ENCODE measurements around the gene MAPK8. TPM values are rescaled to one million over a fixed set of nuclear protein-coding genes. Genes with fewer than 3 reads are reported as not detected.

The MAPK8 gene
- polyA plus RNA-seq, 1 experiment: 75.6 TPM

GRCh38 chr10:48482207-48482606 is 175.7 kb downstream of the MAPK8 start:
- H3K27ac ChIP-seq (ENCODE audit: low read depth, low read length): no peak overlapping the region
- H3K4me3 ChIP-seq (ENCODE audit: low read depth, low read length): no peak overlapping the region
- POLR2A ChIA-PET: no interaction called here
- DNase-seq (ENCODE audit: low read depth, low spot score): no peak
- no peaks in the 10 kb centered on the region for H3K27me3 ChIP-seq (ENCODE audit: control insufficient read depth, insufficient read depth, low read length)
- CTCF ChIA-PET: no interaction called here
- no peaks in the 10 kb centered on the region; the same call in 1 of the 2 replicates for H3K9me3 ChIP-seq (ENCODE audit: control insufficient read depth, insufficient read depth, low read length)
- TF ChIP-seq, protein P1, sequence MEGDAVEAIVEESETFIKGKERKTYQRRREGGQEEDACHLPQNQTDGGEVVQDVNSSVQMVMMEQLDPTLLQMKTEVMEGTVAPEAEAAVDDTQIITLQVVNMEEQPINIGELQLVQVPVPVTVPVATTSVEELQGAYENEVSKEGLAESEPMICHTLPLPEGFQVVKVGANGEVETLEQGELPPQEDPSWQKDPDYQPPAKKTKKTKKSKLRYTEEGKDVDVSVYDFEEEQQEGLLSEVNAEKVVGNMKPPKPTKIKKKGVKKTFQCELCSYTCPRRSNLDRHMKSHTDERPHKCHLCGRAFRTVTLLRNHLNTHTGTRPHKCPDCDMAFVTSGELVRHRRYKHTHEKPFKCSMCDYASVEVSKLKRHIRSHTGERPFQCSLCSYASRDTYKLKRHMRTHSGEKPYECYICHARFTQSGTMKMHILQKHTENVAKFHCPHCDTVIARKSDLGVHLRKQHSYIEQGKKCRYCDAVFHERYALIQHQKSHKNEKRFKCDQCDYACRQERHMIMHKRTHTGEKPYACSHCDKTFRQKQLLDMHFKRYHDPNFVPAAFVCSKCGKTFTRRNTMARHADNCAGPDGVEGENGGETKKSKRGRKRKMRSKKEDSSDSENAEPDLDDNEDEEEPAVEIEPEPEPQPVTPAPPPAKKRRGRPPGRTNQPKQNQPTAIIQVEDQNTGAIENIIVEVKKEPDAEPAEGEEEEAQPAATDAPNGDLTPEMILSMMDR (IDR thresholded peaks at IDR 0.05; ENCODE audit: low read depth, low read length): no peak

DNA sequence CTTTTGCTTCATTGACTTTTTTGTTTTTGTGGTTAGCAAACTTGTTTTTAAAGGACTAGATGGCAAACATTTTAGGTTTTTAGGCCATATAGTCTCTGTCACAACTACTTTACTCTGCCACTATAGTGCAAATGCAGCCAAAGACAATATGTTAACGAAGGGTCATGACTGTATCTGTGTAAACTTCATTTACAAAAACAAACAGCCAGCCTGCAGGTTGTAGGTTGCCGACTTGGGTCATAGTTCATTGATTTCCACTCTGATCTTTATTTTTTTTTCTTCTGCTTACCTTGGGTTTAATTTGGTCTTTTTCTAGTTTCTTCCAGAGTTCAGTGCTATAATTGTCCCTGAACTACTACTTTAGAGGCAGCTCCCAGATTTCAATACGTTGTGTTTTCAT is 178.4 kb downstream of the MAPK8 start:
- no peak overlapping the region for H3K27ac ChIP-seq (ENCODE audit: low read depth, low read length)
- ChIA-PET POLR2A (no interaction called here), CTCF (no interaction called here)
- H3K27me3 ChIP-seq (ENCODE audit: control insufficient read depth, insufficient read depth, low read length): no peaks in the 10 kb centered on the region
- DNase-seq (ENCODE audit: low read depth, low spot score): no peak
- H3K4me3 ChIP-seq (ENCODE audit: low read depth, low read length): no peak overlapping the region
- H3K9me3 ChIP-seq (ENCODE audit: control insufficient read depth, insufficient read depth, low read length): no peaks in the 10 kb centered on the region
- TF ChIP-seq, protein P1 (IDR thresholded peaks at IDR 0.05; ENCODE audit: low read depth, low read length): no peak

GRCh38 chr10:48485711-48486110 is 179.2 kb downstream of the MAPK8 start:
- ChIA-PET POLR2A (no interaction called here), CTCF (interaction anchor here (1.3 kb wide), 1 partner anchor 173 kb away, joined by 3 read pairs; no protein-coding TSS in a partner anchor)
- no peaks in the 10 kb centered on the region for H3K9me3 ChIP-seq (ENCODE audit: control insufficient read depth, insufficient read depth, low read length)
- H3K4me3 ChIP-seq (ENCODE audit: low read depth, low read length): no peak overlapping the region
- no peak overlapping the region for H3K27ac ChIP-seq (ENCODE audit: low read depth, low read length)
- no peak for DNase-seq (ENCODE audit: low read depth, low spot score)
- no peaks in the 10 kb centered on the region for H3K27me3 ChIP-seq (ENCODE audit: control insufficient read depth, insufficient read depth, low read length)
- TF ChIP-seq, protein P1 (IDR thresholded peaks at IDR 0.05; ENCODE audit: low read depth, low read length): no peak

DNA sequence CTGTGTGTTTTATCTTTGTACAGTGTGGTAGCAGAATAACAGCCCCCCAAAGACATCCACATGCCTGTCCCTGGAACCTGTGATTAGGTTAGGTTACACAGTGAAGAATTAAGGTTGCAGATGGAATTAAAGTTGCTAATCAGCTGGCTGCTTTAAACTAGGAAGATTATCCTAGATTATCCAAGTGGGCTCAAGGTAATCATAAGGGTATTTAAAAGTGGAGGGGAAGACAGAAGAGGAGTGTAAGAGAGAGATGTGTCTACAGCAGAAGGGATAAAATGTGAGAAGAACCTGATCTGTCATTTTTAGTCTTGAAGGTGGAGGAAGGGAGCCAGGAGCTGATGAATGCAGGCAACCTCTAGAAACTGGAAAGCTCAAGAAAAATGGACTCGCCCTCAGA is 180.8 kb downstream of the MAPK8 start:
- no peaks in the 10 kb centered on the region for H3K27me3 ChIP-seq (ENCODE audit: control insufficient read depth, insufficient read depth, low read length)
- DNase-seq (ENCODE audit: low read depth, low spot score): no peak
- no peaks in the 10 kb centered on the region for H3K9me3 ChIP-seq (ENCODE audit: control insufficient read depth, insufficient read depth, low read length)
- H3K27ac ChIP-seq (ENCODE audit: low read depth, low read length): no peak overlapping the region
- H3K4me3 ChIP-seq (ENCODE audit: low read depth, low read length): no peak overlapping the region
- TF ChIP-seq, protein P1 (IDR thresholded peaks at IDR 0.05; ENCODE audit: low read depth, low read length): no peak
- POLR2A ChIA-PET: no interaction called here
- CTCF ChIA-PET: interaction anchor here (2.3 kb wide), 1 partner anchor 169 kb away, joined by 11 read pairs; no protein-coding TSS in a partner anchor

Other genes starting within 250 kb of the MAPK8 start
- not detected in 2 replicates for gene FRMPD2, start 32.0 kb upstream of the MAPK8 start, polyA plus RNA-seq (2011; rRNA removed)

Data from AG04450 (cell line).